ENCODE measurements around the gene PRR13. TPM values are rescaled to one million over a fixed set of nuclear protein-coding genes. Genes with fewer than 3 reads are reported as not detected.

PRR13 gene
- total RNA-seq, 1 donor from 2014 or later = 132 TPM

GRCh38 chr12:53451661-53452158 is 10.2 kb downstream of the PRR13 start, which contains the start of gene PCBP2:
PCBP2 (plus strand) TSS chr12:53452102; CDS start chr12:53454801, 2,699 bp downstream.
- peak; percentile 90 for DNase-seq (ENCODE audit: low read depth)
- TF ChIP-seq CTCF (conservative IDR thresholded peaks at IDR 0.05; ENCODE audit: low read depth, low read length) = peak; percentile 86
- peak within 1 kb of the TSS; percentile 91 for H3K4me3 ChIP-seq (ENCODE audit: low read depth, low read length)

- peak overlapping the region; percentile 91 for H3K4me3 ChIP-seq (ENCODE audit: low read depth, low read length)
- no peak for DNase-seq (ENCODE audit: low read depth)
- TF ChIP-seq CTCF (conservative IDR thresholded peaks at IDR 0.05; ENCODE audit: low read depth, low read length) = peak; percentile 37
These were observed 10.9 kb downstream of the PRR13 start for GRCh38 chr12:53452159-53453077.

- DNase-seq (ENCODE audit: low read depth) = no peak
- peak overlapping the region; percentile 91 for H3K4me3 ChIP-seq (ENCODE audit: low read depth, low read length)
- no peak for TF ChIP-seq CTCF (conservative IDR thresholded peaks at IDR 0.05; ENCODE audit: low read depth, low read length)
These were observed 12.6 kb downstream of the PRR13 start for GRCh38 chr12:53453953-53454640.

- peak overlapping the region; percentile 4 for H3K4me3 ChIP-seq (ENCODE audit: low read depth, low read length)
- no peak for DNase-seq (ENCODE audit: low read depth)
- no peak for TF ChIP-seq CTCF (conservative IDR thresholded peaks at IDR 0.05; ENCODE audit: low read depth, low read length)
These were observed 13.2 kb downstream of the PRR13 start for GRCh38 chr12:53454707-53455106.

GRCh38 chr12:53456654-53457366 is 15.3 kb downstream of the PRR13 start:
- H3K4me3 ChIP-seq (ENCODE audit: low read depth, low read length) = no peak overlapping the region
- no peak for DNase-seq (ENCODE audit: low read depth)
- no peak for TF ChIP-seq CTCF (conservative IDR thresholded peaks at IDR 0.05; ENCODE audit: low read depth, low read length)

GRCh38 chr12:53459097-53459496 is 17.6 kb downstream of the PRR13 start:
- H3K4me3 ChIP-seq (ENCODE audit: low read depth, low read length) = no peak overlapping the region
- DNase-seq (ENCODE audit: low read depth) = no peak
- no peak for TF ChIP-seq CTCF (conservative IDR thresholded peaks at IDR 0.05; ENCODE audit: low read depth, low read length)
